Liver (tissue), 9 donors: ENCODE results near the gene PPP2R5C. TPM values are rescaled to one million over a fixed set of nuclear protein-coding genes. Genes with fewer than 3 reads are reported as not detected.
A peak's percentile ranks its signal among the peaks of the same experiment; 100 is the strongest.

Experiments
- DNase-seq: peaks from one replicate; pipeline ENCODE4 v3.0.0-alpha.2; 2017; ENCODE audit warnings: low spot score
- H3K27ac ChIP-seq, 2 donors: one replicate each; pipeline ENCODE4 v1.7.0; 2013; ENCODE audit warnings: inconsistent platforms in 2 of 2, low read length in 2 of 2, control low read depth in 1 of 2, low read depth in 1 of 2, mild to moderate bottlenecking in 1 of 2
- H3K27me3 ChIP-seq, 4 donors: one replicate each; pipeline versions ENCODE4 v1.6.1 to v1.7.0; 2013; ENCODE audit warnings: low read length in 3 of 4, inconsistent platforms in 1 of 4, mild to moderate bottlenecking in 1 of 4, moderate library complexity in 1 of 4; ENCODE audit not compliant: control insufficient read depth in 4 of 4, insufficient read depth in 4 of 4
- H3K36me3 ChIP-seq, 4 donors: one replicate each; pipeline versions ENCODE4 v1.6.1 to v1.7.0; 2013; ENCODE audit warnings: low read length in 3 of 4, mild to moderate bottlenecking in 3 of 4, low read depth in 1 of 4, moderate library complexity in 1 of 4; ENCODE audit not compliant: control insufficient read depth in 4 of 4, insufficient read depth in 3 of 4
- H3K4me1 ChIP-seq, 4 donors: one replicate each; pipeline versions ENCODE4 v1.6.1 to v1.7.0; 2013; ENCODE audit warnings: low read length in 3 of 4, mild to moderate bottlenecking in 3 of 4, moderate library complexity in 1 of 4; ENCODE audit not compliant: control insufficient read depth in 4 of 4, insufficient read depth in 4 of 4
- H3K4me3 ChIP-seq, 3 donors: one replicate each; pipeline versions ENCODE4 v1.6.1 to v1.7.0; 2013; ENCODE audit warnings: low read length in 3 of 3, control low read depth in 1 of 3, low read depth in 1 of 3, mild to moderate bottlenecking in 1 of 3
- H3K9ac ChIP-seq, 2 donors: one replicate each; pipeline ENCODE4 v1.7.0; 2013; ENCODE audit warnings: low read length in 2 of 2, mild to moderate bottlenecking in 2 of 2, moderate library complexity in 2 of 2, control low read depth in 1 of 2, low read depth in 1 of 2
- H3K9me3 ChIP-seq, 4 donors: one replicate each; pipeline versions ENCODE4 v1.6.1 to v1.7.0; 2013; ENCODE audit warnings: low read length in 3 of 4; ENCODE audit not compliant: control insufficient read depth in 4 of 4
- ATF3 ChIP-seq: IDR thresholded peaks from 2 replicates; pipeline ENCODE4 v1.6.1; 2016; ENCODE audit warnings: antibody characterized with exemption
- CTCF ChIP-seq: fragments of 150-350 bp; IDR thresholded peaks from 2 replicates; pipeline ENCODE4 v1.5.1; 2017; ENCODE audit warnings: improper control_type of control experiment, low read depth, low read length; ENCODE audit not compliant: missing input control
- EGR1 ChIP-seq, 2 donors: IDR thresholded peaks; 2 replicates each; pipeline ENCODE4 v1.6.1; 2016 to 2018; ENCODE audit warnings: antibody characterized with exemption in 2 of 2, low read depth in 2 of 2
- FOXA1 ChIP-seq: IDR thresholded peaks from 2 replicates; pipeline ENCODE4 v1.6.1; 2016; ENCODE audit warnings: antibody characterized with exemption
- FOXA2 ChIP-seq: IDR thresholded peaks from 2 replicates; pipeline ENCODE4 v1.6.1; 2016; ENCODE audit warnings: antibody characterized with exemption
- GABPA ChIP-seq, 2 donors: IDR thresholded peaks in 1 of 2; conservative IDR thresholded peaks in 1 of 2; 2 replicates each; pipeline ENCODE4 v1.6.1; 2016; ENCODE audit warnings: antibody characterized with exemption in 2 of 2, mild to moderate bottlenecking in 1 of 2, moderate library complexity in 1 of 2
- HNF4A ChIP-seq, 2 donors: conservative IDR thresholded peaks; 2 replicates each; pipeline ENCODE4 v1.6.1; 2016; ENCODE audit warnings: antibody characterized with exemption in 2 of 2, mild to moderate bottlenecking in 2 of 2
- JUND ChIP-seq, 2 donors: IDR thresholded peaks; 2 replicates each; pipeline ENCODE4 v1.6.1; 2016; ENCODE audit warnings: antibody characterized with exemption in 2 of 2
- NR2F2 ChIP-seq: IDR thresholded peaks from 2 replicates; pipeline ENCODE4 v1.6.1; 2016; ENCODE audit warnings: antibody characterized with exemption
- RAD21 ChIP-seq, 2 donors: IDR thresholded peaks; 2 replicates each; pipeline ENCODE4 v1.6.1; 2016; ENCODE audit warnings: antibody characterized with exemption in 2 of 2, mild to moderate bottlenecking in 2 of 2
- REST ChIP-seq: IDR thresholded peaks from 2 replicates; pipeline ENCODE4 v1.6.1; 2016; ENCODE audit warnings: antibody characterized with exemption, mild to moderate bottlenecking
- RXRA ChIP-seq, 2 donors: IDR thresholded peaks; 2 replicates each; pipeline ENCODE4 v1.6.1; 2017 to 2018; ENCODE audit warnings: antibody characterized with exemption in 2 of 2, mild to moderate bottlenecking in 1 of 2
- SP1 ChIP-seq: IDR thresholded peaks from 2 replicates; pipeline ENCODE4 v1.6.1; 2018; ENCODE audit warnings: antibody characterized with exemption, mild to moderate bottlenecking
- TAF1 ChIP-seq: conservative IDR thresholded peaks from 2 replicates; pipeline ENCODE4 v1.6.1; 2016; ENCODE audit warnings: antibody characterized with exemption, mild to moderate bottlenecking
- ZBTB33 ChIP-seq: IDR thresholded peaks from 2 replicates; pipeline ENCODE4 v1.6.1; 2016; ENCODE audit warnings: antibody characterized with exemption
- WGBS: extraction: QIAGEN DNeasy Blood & Tissue Kit; methylation state at CpG from one replicate; pipeline ENCODE4 v1.1.7; 2013; 5-methylcytosine and 5-hydroxymethylcytosine counted together
- polyA plus RNA-seq, 2 donors: library from polyadenylated mRNA; stranded (reverse) in 1 of 2; unstranded in 1 of 2; fragments of 200-250 nt in 1 of 2; fragments of >200 nt in 1 of 2; fragmentation: Nextera tagmentation in 1 of 2; extraction: Ambion mirVana in 1 of 2; gene quantifications; one replicate each; pipeline versions ENCODE4 v1.2.1 to v1.2.3, GENCODE V29; 2013 to 2015
- total RNA-seq, 2 donors: library from RNA; depleted of rRNA; stranded (reverse); fragments of >200 nt; gene quantifications; one replicate each; pipeline ENCODE4 v1.2.3, GENCODE V29; 2014
- donor health status: healthy.
- donor health status: healthy.
- donor health status: healthy.
- donor health status: healthy.
- donor health status: healthy.

The PPP2R5C gene
- total and polyA plus RNA-seq, 4 donors, result 33.5 to 52.3 (median 43.9) TPM

- Histone ChIP-seq H3K36me3 (peaks cover 2 to 14% (median 8%) of the 10 kb centered on the region in 4 donors), H3K9me3 (no peaks in the 10 kb centered on the region), H3K4me3 (no peak overlapping the region), H3K9ac (no peak overlapping the region), H3K27ac (peak overlapping the region in 1 of 2 donors; percentile 3), H3K4me1 (no peaks in the 10 kb centered on the region), H3K27me3 (no peaks in the 10 kb centered on the region)
- TF ChIP-seq REST, result no peak
- no peak for TF ChIP-seq SP1
- TF ChIP-seq ATF3, result no peak
- no peak for TF ChIP-seq CTCF
- peak; percentile 24 to 50 for TF ChIP-seq RXRA (IDR thresholded peaks at IDR 0.05)
- TF ChIP-seq ZBTB33, result no peak
- no peak for TF ChIP-seq GABPA (IDR thresholded peaks at IDR 0.05 in 1 of 2, conservative IDR thresholded peaks at IDR 0.05 in 1 of 2)
- TF ChIP-seq RAD21 (IDR thresholded peaks at IDR 0.05), result no peak
- TF ChIP-seq FOXA2, result no peak
- no peak for TF ChIP-seq JUND (IDR thresholded peaks at IDR 0.05)
- TF ChIP-seq EGR1 (IDR thresholded peaks at IDR 0.05; ENCODE audit: low read depth in 2 of 2), result peak in 1 of 2 donors; percentile 61
- TF ChIP-seq NR2F2, result peak; percentile 50
- TF ChIP-seq HNF4A (conservative IDR thresholded peaks at IDR 0.05), result no peak
- 51% methylated on average over 10 of the region's 10 CpGs for WGBS
- DNase-seq, result no peak
Observed at GRCh38 chr14:101927859-101928258, 166.3 kb downstream of the PPP2R5C start.

GRCh38 chr14:101928415-101928841 lies 166.9 kb downstream of the PPP2R5C start:
- Histone ChIP-seq H3K36me3 (peaks cover 2 to 12% (median 7%) of the 10 kb centered on the region in 4 donors), H3K9ac (no peak overlapping the region), H3K9me3 (no peaks in the 10 kb centered on the region), H3K4me1 (no peaks in the 10 kb centered on the region), H3K27me3 (no peaks in the 10 kb centered on the region), H3K27ac (peak overlapping the region; percentile 3 to 4), H3K4me3 (no peak overlapping the region)
- 96% methylated on average over 24 of the region's 24 CpGs for WGBS
- DNase-seq, result no peak
- TF ChIP-seq ZBTB33 (no peak), CTCF (no peak), JUND (IDR thresholded peaks at IDR 0.05) (no peak), RAD21 (IDR thresholded peaks at IDR 0.05) (no peak), REST (no peak), TAF1 (no peak), FOXA1 (no peak), ATF3 (no peak)
